DMS79 (cell line): ENCODE data around the gene AMPD1.

ENCODE experiments used
- DNase-seq: peaks from one replicate; lab custom pipeline; 2025; lab: John Stamatoyannopoulos, UW

Gene AMPD1

DNA sequence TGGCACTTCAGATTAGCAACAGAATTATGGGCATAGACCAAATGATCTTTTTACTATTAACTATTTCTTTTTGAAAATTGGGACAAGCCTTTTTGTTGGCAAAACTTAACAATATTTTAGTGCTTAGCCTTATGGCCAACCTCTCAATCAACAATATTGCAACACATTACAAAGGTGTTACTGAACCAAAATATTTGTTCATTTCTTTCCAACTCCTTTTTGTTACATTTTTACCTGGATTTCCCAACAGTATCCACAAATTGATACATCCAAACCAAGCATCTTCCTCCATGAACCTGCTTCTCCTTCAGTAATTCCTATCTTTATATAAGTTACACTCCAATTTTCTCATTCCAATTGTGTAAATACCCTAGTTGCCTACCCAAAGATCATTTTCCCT, 1.5 kb upstream of the AMPD1 start:
- DNase-seq: no peak

DNA sequence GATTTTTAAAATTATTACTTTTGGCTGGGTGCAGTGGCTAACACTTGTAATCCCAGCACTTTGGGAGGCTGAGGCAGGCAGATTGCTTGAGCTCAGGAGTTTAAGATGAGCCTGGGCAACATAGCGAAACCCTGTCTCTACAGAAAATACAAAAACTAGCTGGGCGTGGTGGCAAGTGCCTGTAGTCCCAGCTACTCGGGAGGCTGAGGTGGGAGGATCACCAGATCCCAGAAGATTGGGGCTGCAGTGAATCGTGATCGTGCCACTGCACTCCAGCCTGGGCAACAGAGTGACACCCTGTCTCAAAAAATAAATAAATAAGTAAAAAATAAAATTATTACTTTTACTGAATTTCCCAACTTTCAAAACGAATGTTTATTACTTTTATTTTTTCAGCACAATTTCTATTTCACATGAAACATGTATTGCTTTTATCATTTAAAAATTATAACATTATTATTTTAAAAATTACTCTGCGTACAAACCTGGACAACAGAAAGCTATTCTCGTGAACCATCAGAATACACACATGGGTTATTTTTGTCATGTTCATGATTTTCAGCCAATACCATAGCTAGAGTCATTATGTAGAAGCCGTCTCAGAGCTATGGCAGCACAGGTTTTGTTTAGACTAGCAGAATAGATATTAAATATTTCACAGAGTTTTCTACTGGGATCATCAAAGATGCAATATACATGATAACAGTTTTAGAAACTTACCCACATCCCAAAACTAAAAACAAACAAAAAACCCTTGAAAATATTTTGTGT, 621 bp downstream of the AMPD1 start:
- no peak for DNase-seq

DNA sequence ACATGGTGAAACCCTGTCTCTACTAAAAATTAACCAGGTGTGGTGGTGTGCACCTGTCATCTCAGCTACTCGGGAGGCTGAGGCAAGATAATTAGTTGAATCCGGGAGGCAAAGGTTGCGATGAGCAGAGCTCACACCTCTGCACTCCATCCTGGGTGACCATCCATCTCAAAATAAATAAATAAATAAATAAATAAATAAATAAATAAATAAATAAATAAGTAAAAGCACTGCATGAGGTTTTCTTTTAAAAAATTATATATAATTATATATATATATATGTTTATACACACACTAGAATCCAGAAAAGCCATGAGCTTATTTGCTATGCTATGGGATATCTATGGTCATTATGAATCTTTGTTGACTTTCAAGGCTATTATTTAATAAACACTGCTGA, 2.4 kb downstream of the AMPD1 start:
- no peak for DNase-seq

DNA sequence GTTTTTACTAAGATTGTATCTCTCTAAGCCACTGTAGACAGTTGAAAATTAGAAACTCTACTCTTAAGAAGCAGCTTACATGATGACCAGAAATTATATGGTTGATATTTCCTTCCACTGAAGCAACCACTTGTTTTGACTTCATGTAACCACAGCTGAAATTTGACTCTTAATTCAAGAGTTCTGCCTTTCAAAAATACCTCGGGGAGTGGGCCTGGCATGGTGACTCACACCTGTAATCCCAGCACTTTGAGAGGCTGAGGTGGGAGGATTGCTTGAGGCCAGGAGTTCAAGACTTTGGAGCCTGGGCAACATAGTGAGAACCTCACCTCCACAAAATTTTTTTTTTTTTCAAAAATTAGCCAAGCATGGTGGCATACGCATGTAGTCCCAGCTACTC, 4.3 kb downstream of the AMPD1 start:
- no peak for DNase-seq

DNA sequence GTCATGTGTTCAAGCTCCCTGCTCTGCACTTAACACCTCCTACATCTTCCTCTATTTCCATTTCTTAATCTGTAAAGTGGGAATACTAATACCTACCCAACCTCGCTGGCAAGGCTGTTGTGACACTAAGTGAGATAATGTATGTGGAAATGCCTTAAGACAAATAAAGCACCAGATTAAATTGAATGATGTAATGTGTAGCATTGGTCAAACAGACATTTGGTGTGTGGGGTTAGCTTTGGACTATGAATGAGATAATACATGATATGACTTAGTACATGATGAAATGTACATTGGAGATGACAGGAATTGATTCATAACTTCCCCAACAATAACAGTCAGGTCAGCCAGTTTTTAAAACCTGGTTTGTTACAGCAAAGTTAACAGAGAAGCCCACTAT, 5.2 kb downstream of the AMPD1 start:
- no peak for DNase-seq

DNA sequence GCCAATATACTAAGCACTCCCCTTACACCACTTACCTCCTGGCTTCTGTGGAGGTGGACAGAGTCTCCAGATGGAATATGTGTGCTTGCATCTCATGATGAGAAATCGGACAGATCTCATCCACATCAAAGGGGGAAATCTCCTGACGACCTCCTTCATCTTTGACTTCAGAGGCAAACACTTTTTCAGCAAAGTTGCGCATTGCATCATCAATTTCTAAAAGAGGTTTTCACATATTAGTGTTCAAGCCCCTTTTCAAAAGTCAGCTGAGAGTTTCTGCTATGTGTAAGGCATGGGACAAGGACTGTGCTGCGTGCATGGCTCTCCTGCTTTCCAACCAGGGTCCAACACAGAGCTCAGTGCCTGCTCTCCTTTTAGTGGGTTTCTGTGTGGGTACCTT, 6.8 kb downstream of the AMPD1 start:
- DNase-seq: no peak

DNA sequence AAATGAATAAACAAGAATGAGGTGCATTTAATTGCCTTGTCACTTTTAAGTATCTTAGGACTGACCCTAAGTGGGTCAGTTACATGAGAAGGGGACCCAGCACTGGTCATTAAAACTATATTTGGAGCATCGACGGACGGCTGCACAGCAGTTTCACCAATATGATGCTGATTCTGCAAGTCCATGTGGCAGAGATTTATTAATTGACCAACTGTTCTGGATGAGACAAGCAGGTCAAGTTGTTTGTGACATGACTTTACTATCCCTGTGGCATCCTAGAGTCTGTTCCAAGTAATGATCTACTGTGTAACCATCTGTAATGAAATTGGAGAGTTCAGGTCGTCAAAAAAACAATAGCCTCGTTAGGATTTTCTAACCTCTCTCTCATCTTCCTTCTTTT, 9.5 kb downstream of the AMPD1 start:
- no peak for DNase-seq

DNA sequence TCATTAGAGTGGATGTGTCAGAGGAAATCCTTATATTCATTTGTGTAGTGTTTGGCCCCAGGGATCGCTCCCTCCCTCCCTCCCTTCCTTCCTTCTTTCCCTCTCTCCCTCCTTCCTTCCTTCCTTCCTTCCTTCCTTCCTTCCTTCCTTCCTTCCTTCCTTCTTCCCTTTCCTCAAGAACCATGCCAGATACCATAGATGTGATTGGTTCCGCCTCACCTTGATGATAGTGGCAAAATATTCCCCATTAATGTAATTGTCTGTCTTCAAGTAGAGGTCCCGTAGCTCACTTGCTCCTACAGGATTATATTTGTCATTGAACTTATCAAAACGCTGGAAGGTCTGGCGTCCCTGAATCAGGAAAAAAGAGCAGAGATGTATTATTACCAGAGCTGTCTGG, 17.7 kb downstream of the AMPD1 start:
- no peak for DNase-seq

DNA sequence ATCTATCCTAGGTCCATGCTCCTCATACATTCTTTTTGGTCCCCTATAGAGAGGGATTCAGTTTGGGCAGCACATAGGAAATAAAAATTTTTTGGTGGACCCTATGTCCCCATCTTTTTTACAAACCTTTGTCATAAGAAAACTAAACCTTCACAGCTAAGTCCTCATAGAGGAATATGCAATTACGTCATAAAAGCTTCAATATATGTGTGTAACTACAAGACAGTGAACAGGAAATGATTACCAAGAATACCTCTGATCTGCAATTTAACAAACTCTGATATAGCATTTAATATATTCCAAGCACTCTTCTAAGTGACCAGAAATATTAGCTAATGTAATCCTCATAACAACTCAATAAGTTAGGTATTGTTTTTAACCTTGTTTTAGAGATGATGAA, 19.2 kb downstream of the AMPD1 start:
- no peak for DNase-seq

DNA sequence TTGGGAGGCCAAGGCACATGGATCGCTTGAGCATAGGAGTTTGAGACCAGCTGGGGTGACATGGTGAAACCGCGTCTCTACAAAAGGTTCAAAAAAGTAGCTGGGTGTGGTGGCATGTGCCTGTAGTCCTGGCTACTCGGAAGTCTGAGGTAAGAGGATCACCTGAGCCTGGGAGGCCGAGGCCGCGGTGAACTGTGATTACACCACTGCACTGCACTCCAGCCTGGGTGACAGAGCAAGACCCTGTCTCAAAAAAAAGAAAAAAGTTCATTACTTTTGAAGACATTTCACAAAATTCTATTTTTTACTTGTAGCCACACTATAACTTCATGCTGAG, 23.4 kb downstream of the AMPD1 start:
- DNase-seq: no peak

DNA sequence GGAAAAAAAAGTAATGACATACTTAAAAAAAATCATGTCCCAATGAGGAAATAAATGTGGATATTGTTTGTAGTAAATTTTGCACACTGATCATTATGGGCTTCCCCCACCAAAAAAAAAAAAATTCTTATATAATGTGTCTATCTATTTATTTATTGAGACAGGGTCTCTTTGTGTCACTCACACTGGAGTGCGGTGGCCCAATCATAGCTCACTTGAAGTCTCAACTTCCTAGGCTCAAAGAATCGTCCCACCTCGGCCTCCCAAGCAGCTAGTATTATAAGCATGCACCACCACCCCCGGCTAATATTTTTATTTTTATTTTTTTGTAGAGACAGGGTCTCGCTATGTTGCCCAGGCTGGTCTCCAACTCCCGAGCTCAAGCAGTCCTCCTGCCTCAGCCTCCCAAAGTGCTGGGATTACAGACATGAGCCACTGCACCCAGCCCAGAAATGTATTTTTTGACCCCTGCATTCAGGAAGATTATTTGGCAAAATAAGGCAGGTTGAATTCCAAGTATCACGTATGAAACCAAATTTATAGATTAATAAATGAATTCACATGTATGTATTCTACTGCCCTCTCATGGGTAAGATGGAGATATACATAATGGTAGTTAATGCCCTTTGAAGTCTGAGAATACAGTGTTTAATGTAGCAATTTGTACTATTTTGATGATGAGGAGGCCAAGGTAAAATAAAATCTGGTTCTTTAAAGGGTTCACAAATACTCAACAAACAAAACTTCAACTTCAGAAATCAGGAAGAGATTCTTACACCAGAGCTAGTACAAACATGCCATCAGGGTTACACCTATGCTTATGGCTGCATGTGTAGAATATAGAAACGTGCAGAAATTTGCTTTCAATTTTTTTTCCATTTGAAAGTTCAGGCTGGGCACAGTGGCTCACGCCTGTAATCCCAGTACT, 24.1 kb downstream of the AMPD1 start:
- DNase-seq: no peak

DNA sequence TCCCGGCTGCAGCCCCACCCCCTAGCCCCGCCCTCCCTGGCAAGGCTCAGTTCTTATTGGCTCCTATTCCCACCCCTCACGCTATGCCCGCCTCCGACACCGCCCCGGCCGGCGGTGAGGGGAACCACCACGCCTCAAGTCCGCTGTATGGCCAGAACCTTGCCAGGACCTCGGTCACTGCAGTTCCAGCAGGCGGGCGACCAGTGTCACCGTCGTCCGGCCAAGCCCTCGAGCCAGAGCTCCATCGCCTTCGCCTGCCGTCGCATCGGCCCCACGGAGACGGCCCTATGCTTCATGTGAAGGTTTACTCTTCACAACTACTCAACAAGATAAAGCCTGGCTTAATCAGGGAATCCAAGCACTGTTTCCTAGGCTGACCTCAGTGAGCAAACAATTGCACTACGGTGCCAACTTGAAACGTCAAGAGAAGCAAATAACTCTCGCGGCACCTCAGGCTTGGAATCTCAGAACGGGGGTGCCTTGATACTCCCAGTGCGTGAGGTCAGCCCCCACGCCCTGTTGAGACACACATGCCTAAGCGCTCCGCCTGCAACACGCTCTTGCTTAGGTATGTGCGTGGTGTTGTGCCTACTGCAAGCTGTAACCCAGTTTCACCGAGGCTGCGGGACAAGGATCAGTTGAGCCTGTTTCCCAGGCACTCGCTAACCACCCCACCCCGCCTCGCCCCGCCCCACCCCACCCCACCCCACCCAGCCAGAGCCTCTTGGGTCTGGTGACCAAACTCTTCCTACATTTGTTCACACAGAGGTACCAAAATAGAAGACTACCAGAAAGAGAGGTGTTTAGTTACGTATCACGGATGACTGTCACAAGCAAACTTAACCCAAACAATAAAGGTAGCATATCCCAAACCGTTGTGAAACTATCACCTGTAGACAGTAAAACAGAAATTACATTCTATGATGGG, 25.0 kb downstream of the AMPD1 start:
- peak; percentile 43 for DNase-seq

DNA sequence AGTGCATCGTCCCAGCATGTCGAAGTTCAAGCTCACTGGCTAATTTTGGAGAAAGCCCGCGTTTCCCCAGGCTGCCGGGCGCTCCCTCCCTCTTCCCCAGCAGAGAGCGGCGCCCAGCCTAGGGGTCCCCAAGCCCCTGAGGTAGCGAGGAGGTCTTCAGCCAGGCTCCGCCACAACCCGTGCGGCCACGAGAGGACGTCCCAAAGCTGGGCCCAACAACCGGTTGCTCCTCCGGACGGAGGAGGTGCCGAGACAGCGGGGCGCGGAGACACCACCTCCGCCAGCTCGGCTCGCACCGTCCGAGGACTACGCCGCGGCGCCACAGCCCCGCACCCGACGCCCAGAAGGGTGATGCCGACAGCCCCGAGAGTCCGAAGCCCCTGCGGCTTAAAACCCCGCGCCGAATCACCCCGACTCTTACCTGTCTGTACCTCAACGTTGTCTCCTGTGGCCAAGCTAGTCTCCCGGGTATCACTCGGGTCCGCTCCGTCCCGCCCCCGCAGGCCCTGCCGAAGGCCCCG, 25.7 kb downstream of the AMPD1 start, which contains the start of gene DENND2C:
Gene DENND2C, minus strand, starts transcription at position 488 of the 521 bp plus-strand sequence. CDS start 44,065 bp downstream, outside the sequence.
- DNase-seq: no peak

DNA sequence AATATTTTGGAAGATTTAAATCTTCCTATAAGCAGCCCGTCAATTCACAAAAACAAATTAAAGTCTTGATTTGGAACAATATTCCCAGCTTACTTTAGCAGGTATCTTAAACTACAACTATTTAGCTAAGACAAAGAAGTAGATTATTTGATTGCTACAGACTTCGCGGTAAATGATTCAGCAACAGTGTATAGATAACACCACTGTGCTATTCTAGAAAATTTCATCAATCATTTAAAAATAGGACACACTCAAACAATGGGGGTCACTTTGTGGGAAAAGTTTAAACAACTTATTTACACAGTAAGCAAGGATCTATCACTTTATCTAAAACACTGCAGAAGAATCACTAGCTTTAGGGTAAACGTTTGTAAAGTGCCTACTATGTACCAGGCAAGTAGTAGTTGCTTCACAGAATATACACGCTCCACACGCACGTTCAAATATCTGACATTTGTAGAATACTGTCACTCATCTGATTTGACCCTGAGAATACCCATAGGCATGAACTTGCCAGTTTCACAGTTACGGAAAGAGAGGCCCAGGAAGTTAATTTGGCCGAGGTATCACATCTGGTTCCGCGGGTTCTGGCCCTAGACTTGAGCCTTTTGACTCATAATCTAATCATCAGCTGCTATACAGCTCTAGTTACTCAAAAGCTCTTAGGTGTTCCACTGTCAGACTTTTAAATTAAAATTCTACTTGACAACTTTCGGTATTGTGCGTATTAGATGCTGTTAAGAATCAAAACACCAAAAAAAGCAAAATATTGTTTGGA, 26.4 kb downstream of the AMPD1 start:
- no peak for DNase-seq

DNA sequence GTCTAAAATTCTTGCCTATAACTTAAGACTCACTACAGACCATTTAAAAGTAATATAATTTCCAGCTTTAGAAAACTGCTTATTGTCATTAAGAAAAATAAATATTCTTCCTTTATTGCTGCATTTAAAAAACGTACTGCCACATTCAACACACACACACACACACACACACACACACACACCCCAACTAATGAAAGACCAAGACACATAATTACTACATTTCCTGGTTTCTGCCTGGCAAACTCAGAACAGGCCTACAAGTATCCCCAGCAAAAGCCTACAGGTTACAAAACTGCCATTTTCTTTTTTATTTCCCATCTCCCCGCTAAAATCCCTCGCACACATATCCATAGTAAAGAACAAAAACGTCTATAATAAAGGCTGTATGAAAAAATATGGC, 27.0 kb downstream of the AMPD1 start:
- DNase-seq: no peak

DNA sequence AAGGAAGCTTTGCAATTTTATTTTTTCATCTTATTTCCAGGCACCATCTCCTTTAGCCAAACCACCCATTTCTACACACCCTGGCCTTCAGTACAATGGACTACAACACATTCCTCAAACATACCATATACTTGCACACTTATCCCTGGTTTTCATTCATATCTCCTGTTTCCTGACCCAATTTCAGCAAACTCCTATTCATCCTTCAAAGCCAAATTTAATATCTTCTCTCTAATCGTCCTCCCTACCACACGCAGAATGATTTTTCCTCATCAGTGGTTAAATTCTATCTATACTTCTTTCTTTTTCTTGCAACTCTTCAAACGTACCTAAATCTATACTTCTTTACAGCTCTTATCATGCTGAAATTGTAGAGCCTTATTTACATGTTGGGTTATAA, 28.4 kb downstream of the AMPD1 start:
- no peak for DNase-seq

DNA sequence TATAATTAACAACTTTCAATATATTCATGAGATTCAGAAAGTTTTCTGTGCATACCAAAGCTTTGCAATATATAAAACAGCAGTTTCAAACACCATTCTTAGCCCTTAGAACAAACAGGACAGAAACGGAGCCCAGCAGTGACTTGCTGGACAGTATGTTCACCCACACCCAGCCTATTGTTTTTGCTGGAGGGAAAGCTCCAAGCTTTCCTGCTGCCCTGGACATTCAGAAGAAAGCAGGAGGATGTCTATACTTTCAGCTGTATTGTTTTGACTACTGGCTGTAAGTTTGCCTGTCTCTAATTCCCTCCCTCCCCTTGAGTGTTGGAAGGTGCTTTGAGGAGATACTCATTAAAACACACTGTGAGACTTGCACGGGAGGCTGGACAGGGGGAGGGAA, 35.1 kb downstream of the AMPD1 start:
- no peak for DNase-seq

DNA sequence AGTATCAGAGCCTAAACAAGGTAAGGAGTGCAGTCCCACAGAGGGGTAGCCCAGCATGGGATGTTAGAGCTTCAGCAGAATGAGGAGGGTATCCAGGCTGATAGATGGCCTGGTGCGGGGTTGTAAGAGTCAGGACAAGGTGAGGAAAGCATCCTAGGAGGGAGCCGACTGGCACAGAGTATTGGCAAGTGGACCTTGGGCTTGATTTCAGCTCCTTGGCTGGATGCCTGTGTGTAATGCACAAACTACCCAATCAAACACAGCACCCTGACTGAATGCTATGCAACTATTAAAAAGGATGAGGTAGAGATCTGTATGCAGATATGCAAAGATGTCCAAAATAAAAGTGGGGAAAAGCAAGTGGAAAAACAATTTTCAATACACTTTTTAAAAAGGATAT, 43.5 kb downstream of the AMPD1 start:
- no peak for DNase-seq

DNA sequence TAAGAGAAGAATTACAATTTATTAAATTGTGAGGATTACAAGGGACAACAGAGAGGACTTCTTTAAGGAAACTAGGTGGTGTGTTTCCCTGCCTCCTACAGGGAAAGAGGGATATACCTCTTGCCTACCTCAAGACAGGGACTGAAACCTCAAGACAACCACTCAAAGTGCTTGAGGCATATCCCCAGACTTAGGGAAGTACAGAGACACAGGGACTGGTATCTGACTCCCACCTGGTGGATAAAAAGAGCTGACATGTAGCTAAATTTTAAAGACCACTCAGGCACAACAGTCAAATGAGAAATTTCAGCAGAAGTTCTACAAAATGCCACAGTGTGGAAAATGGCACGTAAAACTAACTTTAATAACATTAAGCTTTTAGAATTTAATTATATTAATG, 46.8 kb downstream of the AMPD1 start:
- no peak for DNase-seq

DNA sequence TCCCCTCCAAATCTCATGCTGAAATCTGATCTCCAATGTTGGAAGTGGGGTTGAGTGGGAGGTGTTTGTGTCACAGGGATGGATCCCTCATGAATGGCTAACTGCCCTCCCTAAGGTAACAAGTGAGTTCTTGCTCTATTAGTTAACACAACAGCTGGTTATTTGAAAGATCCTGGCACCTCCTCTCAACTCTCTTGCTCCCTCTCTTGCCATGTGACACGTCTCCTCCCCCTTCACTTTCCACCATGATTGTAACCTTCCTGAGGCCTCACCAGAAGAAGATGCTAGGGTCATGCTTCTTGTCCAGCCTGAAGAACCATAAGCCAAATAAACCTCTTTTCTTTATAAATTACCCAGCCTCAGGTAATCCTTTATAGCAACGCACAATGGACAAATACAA, 54.0 kb downstream of the AMPD1 start:
- DNase-seq: no peak

DNA sequence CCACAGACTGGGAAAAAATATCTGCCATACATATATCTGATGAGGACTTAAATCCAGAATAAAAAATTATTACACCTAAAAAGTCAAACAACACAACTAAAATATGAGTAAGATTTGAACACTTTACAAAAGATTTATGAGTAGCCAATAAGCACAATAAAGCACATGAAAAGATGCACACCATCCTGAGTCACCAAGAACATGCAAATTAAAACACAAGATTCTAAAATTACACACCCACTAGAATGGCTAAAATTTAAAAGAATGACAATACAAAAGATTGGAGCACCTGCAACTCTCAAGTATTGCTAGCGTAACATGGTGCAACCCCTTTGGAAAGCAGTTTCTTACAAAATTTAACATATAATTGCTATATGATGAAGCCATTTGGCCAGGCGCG, 56.4 kb downstream of the AMPD1 start:
- DNase-seq: no peak
